Measurements from ENCODE around the gene KIN.
"Not testable (repeated sequence)": the region's sequence is repeated elsewhere in the genome, so short reads cannot be mapped to it uniquely, and the experiment has no call there.

GRCh38 chr10:7782194-7782593 is 5.6 kb downstream of the KIN start:
- not testable (repeated sequence) for TF ChIP-seq CTCF, POLR2A (IDR thresholded peaks at IDR 0.05)

Measured in heart left ventricle (tissue), 13 donors.